Lower lobe of right lung (tissue), 2 donors: Measurements from ENCODE around the gene TMEM235. TPM values are rescaled to one million over a fixed set of nuclear protein-coding genes. Genes with fewer than 3 reads are reported as not detected.

Experiments used
- ATAC-seq, 2 donors: fragments of 200-7000 bp; cut with Tn5 transposase; one replicate each; pipeline ENCODE4 v1.9.1; 2020 to 2022; ENCODE audit warnings: mild to moderate bottlenecking in 2 of 2, moderate library complexity in 2 of 2
- DNase-seq: peaks from one replicate; pipeline ENCODE4 v3.0.0-alpha.2; 2020
- H3K27ac ChIP-seq: fragments of 200-600 bp; one replicate; pipeline ENCODE4 v1.8.0; 2022
- H3K27me3 ChIP-seq: fragments of 200-600 bp; one replicate; pipeline ENCODE4 v1.8.0; 2022; ENCODE audit warnings: low read depth
- H3K36me3 ChIP-seq: fragments of 200-600 bp; one replicate; pipeline ENCODE4 v1.8.0; 2022; ENCODE audit warnings: mild to moderate bottlenecking
- H3K4me1 ChIP-seq: fragments of 200-600 bp; one replicate; pipeline ENCODE4 v1.8.0; 2022
- H3K4me3 ChIP-seq: fragments of 200-600 bp; one replicate; pipeline ENCODE4 v1.8.0; 2022; ENCODE audit warnings: mild to moderate bottlenecking
- H3K9me3 ChIP-seq: fragments of 200-600 bp; one replicate; pipeline ENCODE4 v1.8.0; 2022
- intact Hi-C: fragments of 100-400 bp; cut with DNase I; formaldehyde crosslinking; loops from one replicate; pipeline ENCODE4 v1.11.0; 2022
- total RNA-seq: library from RNA; stranded (reverse); fragmentation: NEBNext Ultra II Directional; extraction: Animal tissue kit (Norgen Biotek cat#: 25700); gene quantifications from one replicate; pipeline ENCODE4 v1.2.1, GENCODE V29; 2021
- TF ChIP-seq, protein P1 (sequence below): fragments of 200-600 bp; IDR thresholded peaks from one replicate; pipeline ENCODE4 v1.8.0; 2022; ENCODE audit warnings: antibody characterized with exemption, mild to moderate bottlenecking
- donor health status: DM: no; HTN: yes; CAD: no; lungs with severe emphysema.

Gene TMEM235
- total RNA-seq, 1 donor from 2014 or later = not detected

DNA sequence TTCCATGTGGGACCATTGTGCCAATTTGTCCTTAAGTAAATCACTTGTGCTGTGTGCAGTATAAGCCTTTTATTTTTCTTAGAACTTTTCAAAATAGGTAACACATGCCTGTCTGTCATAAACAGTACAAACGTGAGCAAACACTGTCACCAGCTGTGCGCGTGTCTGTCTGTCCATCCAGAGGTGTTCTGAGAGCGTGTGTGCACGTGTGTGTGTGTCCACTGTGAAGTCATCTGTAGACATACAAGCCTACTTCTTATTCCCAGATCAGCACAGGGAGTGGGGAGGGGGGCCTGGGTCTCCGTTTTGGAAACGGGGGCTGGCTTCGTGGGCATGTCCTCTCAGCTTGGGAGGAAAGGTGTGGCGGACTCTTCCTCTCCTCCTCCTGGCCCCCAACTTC lies 9.4 kb downstream of the TMEM235 start:
- intact Hi-C loops = no loop called here
- no peak for ATAC-seq
- Histone ChIP-seq H3K4me3 (no peak overlapping the region), H3K27ac (no peak overlapping the region), H3K9me3 (no peaks in the 10 kb centered on the region), H3K36me3 (no peaks in the 10 kb centered on the region), H3K4me1 (no peaks in the 10 kb centered on the region), H3K27me3 (no peaks in the 10 kb centered on the region)
- TF ChIP-seq, protein P1, sequence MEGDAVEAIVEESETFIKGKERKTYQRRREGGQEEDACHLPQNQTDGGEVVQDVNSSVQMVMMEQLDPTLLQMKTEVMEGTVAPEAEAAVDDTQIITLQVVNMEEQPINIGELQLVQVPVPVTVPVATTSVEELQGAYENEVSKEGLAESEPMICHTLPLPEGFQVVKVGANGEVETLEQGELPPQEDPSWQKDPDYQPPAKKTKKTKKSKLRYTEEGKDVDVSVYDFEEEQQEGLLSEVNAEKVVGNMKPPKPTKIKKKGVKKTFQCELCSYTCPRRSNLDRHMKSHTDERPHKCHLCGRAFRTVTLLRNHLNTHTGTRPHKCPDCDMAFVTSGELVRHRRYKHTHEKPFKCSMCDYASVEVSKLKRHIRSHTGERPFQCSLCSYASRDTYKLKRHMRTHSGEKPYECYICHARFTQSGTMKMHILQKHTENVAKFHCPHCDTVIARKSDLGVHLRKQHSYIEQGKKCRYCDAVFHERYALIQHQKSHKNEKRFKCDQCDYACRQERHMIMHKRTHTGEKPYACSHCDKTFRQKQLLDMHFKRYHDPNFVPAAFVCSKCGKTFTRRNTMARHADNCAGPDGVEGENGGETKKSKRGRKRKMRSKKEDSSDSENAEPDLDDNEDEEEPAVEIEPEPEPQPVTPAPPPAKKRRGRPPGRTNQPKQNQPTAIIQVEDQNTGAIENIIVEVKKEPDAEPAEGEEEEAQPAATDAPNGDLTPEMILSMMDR = no peak
- no peak for DNase-seq

DNA sequence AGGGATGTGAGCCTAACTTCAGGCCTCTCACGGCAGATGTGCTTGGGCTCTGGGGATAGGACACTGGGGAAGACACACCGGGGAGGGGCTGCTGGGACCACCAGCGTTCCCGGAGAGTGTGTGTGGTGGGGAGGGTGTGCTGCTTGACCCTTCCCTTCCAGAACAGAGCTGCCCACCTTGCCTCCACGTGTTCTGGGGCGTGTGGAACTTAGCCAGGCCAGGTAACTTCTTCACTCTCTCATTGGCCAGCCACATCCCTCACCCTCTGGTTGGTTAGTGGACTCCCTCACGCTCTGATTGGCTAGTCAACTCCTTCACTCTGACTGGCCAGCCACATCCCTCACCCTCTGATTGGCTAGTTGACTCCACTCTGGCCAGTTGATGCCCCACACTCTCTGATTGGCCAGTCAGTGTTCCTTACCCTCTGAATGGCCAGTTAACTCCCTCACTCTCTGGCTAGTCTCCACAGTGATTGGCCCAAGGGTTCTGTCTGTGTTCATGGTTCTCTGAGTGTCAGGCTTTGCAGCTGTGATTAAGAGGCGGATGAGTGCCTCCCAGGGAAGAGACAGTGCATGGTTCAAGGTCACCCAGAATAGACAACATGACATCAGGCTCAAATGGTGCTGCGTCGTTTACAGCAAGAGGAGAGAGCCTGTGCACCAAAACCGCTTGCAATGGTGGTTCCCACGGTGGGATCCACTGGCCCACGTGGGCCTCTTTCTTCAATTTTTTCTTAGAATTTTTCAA lies 10.0 kb downstream of the TMEM235 start:
- DNase-seq = no peak
- intact Hi-C loops = no loop called here

DNA sequence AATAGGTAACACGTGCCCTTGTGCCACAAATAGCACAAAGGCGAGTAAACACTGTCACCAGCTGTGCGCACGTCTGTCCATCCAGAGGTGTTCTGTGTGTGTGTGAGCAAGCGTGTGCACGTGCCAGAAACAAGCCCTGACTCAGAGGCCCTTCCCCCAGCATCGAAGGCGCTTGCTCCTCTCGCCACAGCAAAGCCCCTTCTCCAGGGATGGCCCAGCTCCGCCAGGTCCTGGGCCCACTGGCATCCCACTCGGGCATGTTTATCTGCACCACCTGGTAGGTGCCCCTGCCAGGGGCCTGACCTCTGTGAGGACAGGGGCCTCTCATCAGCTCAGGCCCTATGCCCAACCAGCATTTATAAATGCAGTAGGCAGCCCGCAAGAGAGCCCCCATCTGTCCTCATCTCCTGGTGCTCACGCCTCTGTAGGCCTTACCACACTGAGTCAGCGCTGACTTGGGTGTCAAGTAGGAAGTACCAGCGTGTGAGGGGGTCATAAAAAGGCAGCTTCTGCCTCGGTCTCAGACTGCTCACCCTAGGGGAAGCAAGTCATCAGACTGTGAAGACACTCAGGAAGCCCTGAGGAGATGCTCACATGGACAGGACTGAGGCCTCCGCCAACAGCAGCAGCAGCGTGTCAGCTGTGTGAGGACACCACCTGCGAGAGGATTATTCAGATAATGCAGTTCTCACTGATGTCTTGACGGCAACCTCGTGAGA lies 10.8 kb downstream of the TMEM235 start:
- H3K4me1 ChIP-seq = no peaks in the 10 kb centered on the region
- intact Hi-C loops = no loop called here
- DNase-seq (no peak), ATAC-seq (peak in 1 of 2 donors; percentile 50)
- no peak overlapping the region for H3K27ac ChIP-seq
- no peaks in the 10 kb centered on the region for H3K27me3 ChIP-seq
- TF ChIP-seq, protein P1 = no peak
- no peaks in the 10 kb centered on the region for H3K36me3 ChIP-seq
- H3K9me3 ChIP-seq = no peaks in the 10 kb centered on the region
- no peak overlapping the region for H3K4me3 ChIP-seq

More for the DNA sequence above, 10.0 kb downstream of the TMEM235 start:
- no peaks in the 10 kb centered on the region for H3K27me3 ChIP-seq
- H3K4me1 ChIP-seq = no peaks in the 10 kb centered on the region
- TF ChIP-seq, protein P1 = no peak
- no peaks in the 10 kb centered on the region for H3K9me3 ChIP-seq
- H3K4me3 ChIP-seq = no peak overlapping the region
- peak in 1 of 2 donors; percentile 19 for ATAC-seq
- no peak overlapping the region for H3K27ac ChIP-seq
- H3K36me3 ChIP-seq = no peaks in the 10 kb centered on the region

DNA sequence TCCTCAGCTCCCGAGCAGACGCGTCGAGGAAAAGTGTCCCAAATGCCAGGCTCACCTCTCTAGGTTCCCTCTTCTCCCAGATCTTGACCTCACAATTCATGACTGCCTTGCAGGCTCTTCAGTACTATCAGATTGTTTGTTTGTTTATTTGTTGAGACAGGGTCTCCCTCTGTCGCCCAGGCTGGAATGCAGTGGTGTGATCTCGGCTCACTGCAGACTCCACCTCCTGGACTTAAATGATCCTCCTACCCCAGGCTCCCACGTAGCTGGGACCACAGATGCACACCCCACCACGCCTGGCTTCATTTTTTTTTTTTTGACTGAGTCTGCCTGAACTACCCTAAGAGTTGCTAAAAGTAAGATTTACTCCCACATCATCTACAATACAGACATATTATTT lies 15.9 kb downstream of the TMEM235 start:
- TF ChIP-seq, protein P1 = no peak
- Histone ChIP-seq H3K9me3 (no peaks in the 10 kb centered on the region), H3K36me3 (no peaks in the 10 kb centered on the region), H3K4me1 (peaks cover 21% of the 10 kb centered on the region), H3K27ac (no peak overlapping the region), H3K27me3 (no peaks in the 10 kb centered on the region), H3K4me3 (no peak overlapping the region)
- ATAC-seq = no peak
- intact Hi-C loops = no loop called here
- no peak for DNase-seq

DNA sequence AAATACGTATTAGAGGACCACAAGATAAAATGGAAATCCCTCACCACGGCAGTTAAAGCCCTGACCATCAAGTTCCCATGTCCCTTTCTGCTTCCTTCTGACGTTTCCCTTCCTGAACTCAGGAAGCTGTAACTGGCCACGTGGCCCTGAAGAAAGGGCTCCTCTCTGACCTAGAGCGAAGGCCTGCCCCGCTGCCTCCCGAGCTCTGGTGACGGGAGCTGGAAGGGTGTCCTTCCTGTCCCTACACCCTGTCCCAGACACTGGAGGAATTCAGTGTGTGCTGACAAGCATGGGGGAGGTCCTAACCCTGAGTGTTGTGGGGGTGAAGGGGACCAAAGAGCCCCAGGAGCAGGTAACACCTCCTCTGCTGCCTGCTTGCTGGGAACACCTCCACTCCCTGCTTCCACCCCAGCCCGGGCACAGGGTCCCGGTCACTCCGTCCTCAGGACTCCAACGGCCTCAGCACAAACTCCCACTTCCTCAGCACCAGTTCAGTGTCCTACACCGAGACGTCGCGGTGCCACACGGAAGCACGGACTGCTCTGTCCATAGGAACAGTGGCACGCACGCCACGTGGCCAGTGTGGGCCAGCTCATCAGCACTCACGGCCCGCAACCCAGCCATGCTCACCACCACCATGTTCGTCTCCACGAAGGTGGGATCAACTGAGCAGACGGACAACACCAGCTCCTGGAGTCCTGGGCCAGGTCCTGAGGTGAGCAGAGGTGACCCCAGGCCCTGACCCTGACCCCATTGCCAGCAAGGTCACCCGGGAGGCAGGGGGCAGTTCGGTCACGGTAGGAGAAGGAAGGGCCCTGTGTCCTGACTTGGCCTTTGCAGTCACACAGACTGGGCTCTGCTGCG lies 16.9 kb downstream of the TMEM235 start:
- Histone ChIP-seq H3K9me3 (no peaks in the 10 kb centered on the region), H3K27ac (no peak overlapping the region), H3K36me3 (no peaks in the 10 kb centered on the region), H3K4me1 (peaks cover 27% of the 10 kb centered on the region), H3K4me3 (no peak overlapping the region), H3K27me3 (no peaks in the 10 kb centered on the region)
- DNase-seq = no peak
- ATAC-seq = no peak
- intact Hi-C loops = no loop called here
- TF ChIP-seq, protein P1 = no peak
